Brain microvascular endothelial cell (primary cell): ENCODE data around the gene PDE6B.
A peak's percentile ranks its signal among the peaks of the same experiment; 100 is the strongest.

Experiments
- DNase-seq: peaks from one replicate; pipeline ENCODE4 v3.0.0-alpha.2; 2020
- H3K27ac ChIP-seq: fragments of 250-450 bp; sonication (Bioruptor Pico); 2 replicates; pipeline ENCODE4 v1.5.1; 2020; ENCODE audit warnings: mild to moderate bottlenecking, moderate library complexity
- H3K27me3 ChIP-seq: fragments of 250-450 bp; sonication (Bioruptor Pico); replicated peaks from 2 replicates; pipeline ENCODE4 v1.5.1; 2020; ENCODE audit warnings: mild to moderate bottlenecking
- H3K36me3 ChIP-seq: fragments of 250-450 bp; sonication (Bioruptor Pico); replicated peaks from 2 replicates; pipeline ENCODE4 v1.5.1; 2020; ENCODE audit warnings: mild to moderate bottlenecking
- H3K4me3 ChIP-seq: 2 replicates; pipeline ENCODE4 v1.5.1; 2011; ENCODE audit warnings: low read depth, mild to moderate bottlenecking, control low read depth, low read length, moderate library complexity
- CTCF ChIP-seq: IDR thresholded peaks from 2 replicates; pipeline ENCODE4 v1.5.1; 2011; ENCODE audit warnings: low read depth, mild to moderate bottlenecking, moderate library complexity, low read length, control low read depth, inconsistent platforms; ENCODE audit errors: missing control alignments
- in situ Hi-C: cut with HindIII; loops from 2 replicates; pipeline ENCODE4 v1.10.0; 2017; ENCODE audit warnings: low sequenced_read_pairs, low pct_ligation_motif_present

Gene PDE6B

GRCh38 chr4:660401-660800 is 35.0 kb downstream of the PDE6B start:
- in situ Hi-C loops: no loop called here
- Histone ChIP-seq H3K27me3 (peaks cover 4% of the 10 kb centered on the region), H3K27ac (no peak overlapping the region), H3K36me3 (no peaks in the 10 kb centered on the region), H3K4me3 (no peak overlapping the region)
- TF ChIP-seq CTCF: no peak
- DNase-seq: no peak

- H3K4me3 ChIP-seq: no peak overlapping the region
- no peaks in the 10 kb centered on the region for H3K36me3 ChIP-seq
- peaks cover 4% of the 10 kb centered on the region for H3K27me3 ChIP-seq
- no peak for TF ChIP-seq CTCF
- in situ Hi-C loops: no loop called here
- no peak overlapping the region for H3K27ac ChIP-seq
- DNase-seq: no peak
Observed at GRCh38 chr4:661231-661630, 35.9 kb downstream of the PDE6B start.

GRCh38 chr4:661881-662761 is 36.7 kb downstream of the PDE6B start:
- Histone ChIP-seq H3K36me3 (no peaks in the 10 kb centered on the region), H3K4me3 (no peak overlapping the region), H3K27ac (no peak overlapping the region), H3K27me3 (peaks cover 4% of the 10 kb centered on the region)
- in situ Hi-C loops: no loop called here
- DNase-seq: no peak
- no peak for TF ChIP-seq CTCF

- no peak for TF ChIP-seq CTCF
- Histone ChIP-seq H3K36me3 (no peaks in the 10 kb centered on the region), H3K27me3 (peaks cover 4% of the 10 kb centered on the region), H3K27ac (no peak overlapping the region), H3K4me3 (no peak overlapping the region)
- in situ Hi-C loops: no loop called here
- DNase-seq: no peak
Observed at GRCh38 chr4:663046-663437, 37.7 kb downstream of the PDE6B start.

- TF ChIP-seq CTCF: no peak
- Histone ChIP-seq H3K36me3 (no peaks in the 10 kb centered on the region), H3K4me3 (peak overlapping the region; percentile 33), H3K27ac (no peak overlapping the region), H3K27me3 (peaks cover 4% of the 10 kb centered on the region)
- no peak for DNase-seq
- in situ Hi-C loops: no loop called here
Observed at GRCh38 chr4:663438-664428, 38.4 kb downstream of the PDE6B start.
